Kidney epithelial cell (primary cell): ENCODE results near the gene AVP. TPM values are rescaled to one million over a fixed set of nuclear protein-coding genes. Genes with fewer than 3 reads are reported as not detected.

Source experiments
- DNase-seq: peaks from one replicate; pipeline ENCODE4 v3.0.0-alpha.2; 2010; ENCODE audit warnings: low read depth
- H3K27me3 ChIP-seq: 2 replicates; pipeline ENCODE4 v1.6.0; 2011; ENCODE audit warnings: low read length; ENCODE audit not compliant: control insufficient read depth, insufficient read depth
- H3K36me3 ChIP-seq: 2 replicates; pipeline ENCODE4 v1.5.1; 2011; ENCODE audit warnings: low read length; ENCODE audit not compliant: control insufficient read depth, insufficient read depth
- H3K4me3 ChIP-seq: 2 replicates; pipeline ENCODE4 v1.5.1; 2011; ENCODE audit warnings: low read depth, mild to moderate bottlenecking, control low read depth, low read length
- total RNA-seq: library from RNA; depleted of rRNA; stranded (reverse); fragments of >200 nt; gene quantifications from 2 replicates; pipeline ENCODE4 v1.2.3, GENCODE V29; 2015
- TF ChIP-seq, protein P1 (sequence below): IDR thresholded peaks from 2 replicates; pipeline ENCODE4 v1.5.1; 2011; ENCODE audit warnings: mild to moderate bottlenecking, moderate library complexity, low read length, control low read depth, inconsistent platforms; ENCODE audit not compliant: insufficient read depth, poor library complexity, severe bottlenecking

The AVP gene
- total RNA-seq, 1 donor from 2014 or later, result not detected

DNA sequence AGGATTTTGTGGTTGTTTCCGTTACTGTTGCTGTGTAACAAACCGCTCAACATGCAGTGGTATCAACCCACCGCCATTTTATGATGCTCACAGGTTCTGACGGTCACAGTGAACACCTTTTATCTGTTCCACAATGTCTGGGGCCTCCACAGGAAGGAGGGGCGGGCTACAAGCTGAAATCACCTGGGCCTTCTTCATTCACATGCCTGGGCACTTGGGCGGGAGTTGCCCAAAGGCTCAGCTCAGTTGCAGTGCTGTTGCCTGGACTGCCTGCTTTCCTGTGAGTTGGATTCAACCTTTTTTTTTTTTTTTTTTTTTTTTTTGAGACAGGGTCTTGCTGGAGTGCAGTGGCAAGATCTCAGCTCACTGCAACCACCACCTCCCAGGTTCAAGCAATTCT lies 16.7 kb upstream of the AVP start:
- H3K36me3 ChIP-seq, result no peaks in the 10 kb centered on the region
- no peaks in the 10 kb centered on the region for H3K27me3 ChIP-seq
- TF ChIP-seq, protein P1, sequence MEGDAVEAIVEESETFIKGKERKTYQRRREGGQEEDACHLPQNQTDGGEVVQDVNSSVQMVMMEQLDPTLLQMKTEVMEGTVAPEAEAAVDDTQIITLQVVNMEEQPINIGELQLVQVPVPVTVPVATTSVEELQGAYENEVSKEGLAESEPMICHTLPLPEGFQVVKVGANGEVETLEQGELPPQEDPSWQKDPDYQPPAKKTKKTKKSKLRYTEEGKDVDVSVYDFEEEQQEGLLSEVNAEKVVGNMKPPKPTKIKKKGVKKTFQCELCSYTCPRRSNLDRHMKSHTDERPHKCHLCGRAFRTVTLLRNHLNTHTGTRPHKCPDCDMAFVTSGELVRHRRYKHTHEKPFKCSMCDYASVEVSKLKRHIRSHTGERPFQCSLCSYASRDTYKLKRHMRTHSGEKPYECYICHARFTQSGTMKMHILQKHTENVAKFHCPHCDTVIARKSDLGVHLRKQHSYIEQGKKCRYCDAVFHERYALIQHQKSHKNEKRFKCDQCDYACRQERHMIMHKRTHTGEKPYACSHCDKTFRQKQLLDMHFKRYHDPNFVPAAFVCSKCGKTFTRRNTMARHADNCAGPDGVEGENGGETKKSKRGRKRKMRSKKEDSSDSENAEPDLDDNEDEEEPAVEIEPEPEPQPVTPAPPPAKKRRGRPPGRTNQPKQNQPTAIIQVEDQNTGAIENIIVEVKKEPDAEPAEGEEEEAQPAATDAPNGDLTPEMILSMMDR, result no peak
- DNase-seq, result no peak
- H3K4me3 ChIP-seq, result no peak overlapping the region

DNA sequence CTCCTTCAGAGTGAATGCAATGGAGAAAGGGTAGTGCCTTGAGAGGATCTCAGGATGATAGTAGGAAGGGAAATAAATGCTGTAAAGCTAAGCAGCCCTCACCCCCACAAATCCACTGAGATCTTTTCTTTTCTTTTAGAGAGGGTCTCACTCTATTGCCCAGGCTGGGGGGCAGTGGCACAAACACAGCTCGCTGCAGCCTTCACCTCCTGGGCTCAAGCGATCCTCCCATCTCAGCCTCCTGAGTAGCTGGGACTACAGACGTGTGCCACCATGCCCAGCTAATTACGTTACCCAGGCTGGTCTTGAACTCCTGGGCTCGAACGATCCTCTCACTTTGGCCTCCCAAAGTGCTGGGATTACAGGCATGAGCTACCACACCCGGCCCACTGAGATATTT lies 16.0 kb upstream of the AVP start:
- Histone ChIP-seq H3K36me3 (no peaks in the 10 kb centered on the region), H3K27me3 (no peaks in the 10 kb centered on the region), H3K4me3 (no peak overlapping the region)
- no peak for DNase-seq
- TF ChIP-seq, protein P1, result no peak

DNA sequence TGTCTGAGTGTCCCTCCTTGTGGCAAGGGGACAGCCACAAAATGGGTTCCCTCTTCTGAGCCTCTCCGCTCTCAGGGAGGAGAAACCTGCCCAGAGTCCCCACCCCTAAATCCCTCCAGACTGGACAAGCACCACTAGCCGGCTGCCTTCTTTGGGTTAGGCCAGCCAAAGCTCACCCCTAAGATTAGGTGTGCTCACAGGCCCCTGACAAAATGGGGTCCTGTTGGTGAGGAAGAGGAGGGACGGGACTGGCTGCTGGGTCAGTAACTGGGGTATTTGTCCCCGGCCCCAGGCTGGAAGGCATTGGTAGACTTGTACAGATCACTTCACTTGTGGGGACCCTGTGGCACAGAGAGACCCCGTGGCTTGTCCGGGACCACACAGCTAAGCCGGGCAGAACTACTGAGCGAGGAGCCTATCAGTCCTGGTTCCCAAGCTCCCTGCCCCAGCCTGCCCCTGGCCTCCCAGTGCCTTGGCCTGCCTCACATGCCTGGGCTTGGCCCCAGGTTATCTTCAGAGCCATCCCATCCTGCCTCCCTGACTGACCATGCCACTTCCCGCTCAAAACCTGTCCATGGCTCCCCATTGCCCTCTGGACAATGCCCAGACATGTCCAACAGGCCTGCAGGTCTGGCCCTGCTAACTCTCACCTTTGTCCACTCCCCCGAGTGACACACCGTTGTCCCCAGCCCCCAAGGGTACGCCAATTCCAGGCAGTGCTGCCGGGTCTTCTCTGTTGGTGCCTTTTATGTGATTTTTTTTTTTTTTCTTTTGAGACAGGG lies 10.5 kb upstream of the AVP start:
- Histone ChIP-seq H3K27me3 (peaks cover 8% of the 10 kb centered on the region), H3K36me3 (no peaks in the 10 kb centered on the region), H3K4me3 (no peak overlapping the region)
- TF ChIP-seq, protein P1, result no peak
- no peak for DNase-seq

DNA sequence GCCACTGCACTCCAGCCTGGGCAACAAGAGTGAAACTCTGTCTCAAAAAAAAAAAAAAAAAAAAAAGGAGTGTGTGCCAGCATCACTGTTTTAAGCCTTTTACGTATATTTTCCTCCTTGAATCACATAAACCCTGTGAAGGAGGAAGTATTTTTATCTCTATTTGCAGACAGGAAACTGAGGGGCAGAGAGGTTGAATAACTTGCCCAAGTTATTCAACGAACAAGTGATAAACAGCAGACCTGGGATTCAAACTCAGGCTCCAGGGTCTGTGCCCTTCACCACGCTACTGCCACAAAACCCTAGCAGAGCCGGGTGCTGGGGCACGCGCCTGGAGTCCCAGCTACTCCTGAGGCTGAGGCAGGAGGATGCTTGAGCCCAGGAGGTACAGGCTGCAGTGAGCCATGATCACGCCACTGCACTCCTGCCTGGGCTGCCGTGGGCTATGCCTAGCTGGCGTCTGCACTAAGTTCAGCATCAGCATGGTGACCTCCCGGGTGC lies 9.4 kb upstream of the AVP start:
- H3K36me3 ChIP-seq, result no peaks in the 10 kb centered on the region
- H3K27me3 ChIP-seq, result peaks cover 9% of the 10 kb centered on the region
- H3K4me3 ChIP-seq, result no peak overlapping the region
- DNase-seq, result no peak
- TF ChIP-seq, protein P1, result no peak

DNA sequence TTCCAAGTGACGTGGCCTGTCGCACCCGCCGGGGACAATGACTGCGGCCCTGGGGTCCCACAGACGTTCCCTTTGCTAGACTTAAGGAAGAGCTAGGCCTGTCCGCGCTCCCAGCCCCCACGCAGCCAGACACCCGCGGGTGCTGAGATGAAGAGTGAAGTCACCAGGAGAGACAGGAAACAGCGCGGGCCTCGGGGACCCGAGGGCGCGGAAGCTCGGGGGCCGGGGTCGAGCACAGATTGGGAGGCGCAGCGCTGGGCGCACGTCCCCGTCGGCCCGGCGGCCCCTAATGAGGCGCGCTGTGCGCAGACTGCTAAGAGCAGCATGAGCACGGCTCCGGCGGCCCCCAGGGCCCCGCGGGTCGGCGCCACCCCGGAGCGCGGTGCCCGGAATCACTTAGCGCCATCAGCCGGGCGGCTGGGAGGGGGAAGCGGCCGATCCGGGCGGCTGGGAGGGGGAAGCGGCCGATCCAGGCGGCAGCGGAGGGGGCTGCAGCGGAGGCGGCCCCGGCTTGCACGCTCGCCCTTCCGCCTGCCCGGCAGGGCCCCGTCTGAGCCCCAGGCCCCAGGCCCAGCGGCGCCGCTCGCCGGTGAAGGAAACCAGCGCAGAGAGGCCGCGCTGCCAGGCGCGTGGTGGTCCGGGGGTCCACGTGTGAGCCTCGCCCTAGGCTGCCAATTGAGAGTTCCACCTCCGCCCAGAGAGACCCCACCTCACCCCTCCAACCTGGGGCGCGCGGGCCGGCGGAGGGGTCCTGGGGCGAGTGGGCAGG lies 8.3 kb upstream of the AVP start:
- peaks cover 9% of the 10 kb centered on the region for H3K27me3 ChIP-seq
- DNase-seq, result no peak
- no peaks in the 10 kb centered on the region for H3K36me3 ChIP-seq
- TF ChIP-seq, protein P1, result no peak
- H3K4me3 ChIP-seq, result peak overlapping the region; percentile 47
